ENCODE results near the gene ATP13A1.

ATP13A1 gene

DNA sequence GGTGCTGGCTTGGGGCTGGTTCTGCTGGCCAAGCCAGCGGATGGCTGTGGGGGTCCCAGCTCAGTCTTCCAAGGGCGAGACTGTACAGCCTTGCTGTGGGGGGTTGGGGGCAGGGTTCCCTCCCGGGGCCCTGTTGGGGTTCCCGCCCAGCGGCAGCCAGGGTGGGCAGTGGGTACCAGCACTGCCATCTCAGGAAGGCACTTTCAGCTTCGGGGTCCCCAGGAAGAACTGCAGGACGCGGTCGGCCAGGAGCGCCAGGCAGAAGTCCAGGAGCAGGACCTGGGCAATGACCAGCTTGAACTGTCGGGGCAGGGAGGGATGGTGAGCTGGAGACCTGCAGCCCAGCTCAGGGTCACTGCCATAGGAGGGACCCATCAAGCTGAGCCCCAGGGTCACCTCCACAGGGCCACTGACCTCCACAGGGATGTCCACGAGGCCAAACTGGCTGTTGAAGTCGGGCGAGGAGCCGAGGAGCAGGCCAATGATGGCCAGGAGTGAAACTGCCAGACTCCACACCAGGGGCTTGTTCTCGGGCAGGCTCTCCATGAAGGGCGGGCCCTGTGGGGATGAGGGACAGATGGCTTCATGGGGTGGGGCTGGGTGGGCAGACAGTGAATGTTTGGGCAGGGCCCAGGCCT, 18.1 kb downstream of the ATP13A1 start:
- H2AFZ ChIP-seq = no peak overlapping the region
- H3K4me1 ChIP-seq = peaks cover 5% of the 10 kb centered on the region
- no peak overlapping the region for H3K9ac ChIP-seq
- H3K9me3 ChIP-seq (ENCODE audit: control insufficient read depth, low read length) = no peaks in the 10 kb centered on the region
- no peak overlapping the region for H3K4me2 ChIP-seq (ENCODE audit: low read length)
- H3K27ac ChIP-seq = no peak overlapping the region
- TF ChIP-seq, protein P1, sequence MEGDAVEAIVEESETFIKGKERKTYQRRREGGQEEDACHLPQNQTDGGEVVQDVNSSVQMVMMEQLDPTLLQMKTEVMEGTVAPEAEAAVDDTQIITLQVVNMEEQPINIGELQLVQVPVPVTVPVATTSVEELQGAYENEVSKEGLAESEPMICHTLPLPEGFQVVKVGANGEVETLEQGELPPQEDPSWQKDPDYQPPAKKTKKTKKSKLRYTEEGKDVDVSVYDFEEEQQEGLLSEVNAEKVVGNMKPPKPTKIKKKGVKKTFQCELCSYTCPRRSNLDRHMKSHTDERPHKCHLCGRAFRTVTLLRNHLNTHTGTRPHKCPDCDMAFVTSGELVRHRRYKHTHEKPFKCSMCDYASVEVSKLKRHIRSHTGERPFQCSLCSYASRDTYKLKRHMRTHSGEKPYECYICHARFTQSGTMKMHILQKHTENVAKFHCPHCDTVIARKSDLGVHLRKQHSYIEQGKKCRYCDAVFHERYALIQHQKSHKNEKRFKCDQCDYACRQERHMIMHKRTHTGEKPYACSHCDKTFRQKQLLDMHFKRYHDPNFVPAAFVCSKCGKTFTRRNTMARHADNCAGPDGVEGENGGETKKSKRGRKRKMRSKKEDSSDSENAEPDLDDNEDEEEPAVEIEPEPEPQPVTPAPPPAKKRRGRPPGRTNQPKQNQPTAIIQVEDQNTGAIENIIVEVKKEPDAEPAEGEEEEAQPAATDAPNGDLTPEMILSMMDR (IDR thresholded peaks at IDR 0.05) = no peak
- H3K4me3 ChIP-seq (ENCODE audit: low read depth, low read length) = no peak overlapping the region
- no peaks in the 10 kb centered on the region for H3K79me2 ChIP-seq
- no peaks in the 10 kb centered on the region for H3K27me3 ChIP-seq (ENCODE audit: control insufficient read depth, insufficient read depth, low read length)
- no peaks in the 10 kb centered on the region for H3K36me3 ChIP-seq (ENCODE audit: control insufficient read depth, insufficient read depth, low read length)

DNA sequence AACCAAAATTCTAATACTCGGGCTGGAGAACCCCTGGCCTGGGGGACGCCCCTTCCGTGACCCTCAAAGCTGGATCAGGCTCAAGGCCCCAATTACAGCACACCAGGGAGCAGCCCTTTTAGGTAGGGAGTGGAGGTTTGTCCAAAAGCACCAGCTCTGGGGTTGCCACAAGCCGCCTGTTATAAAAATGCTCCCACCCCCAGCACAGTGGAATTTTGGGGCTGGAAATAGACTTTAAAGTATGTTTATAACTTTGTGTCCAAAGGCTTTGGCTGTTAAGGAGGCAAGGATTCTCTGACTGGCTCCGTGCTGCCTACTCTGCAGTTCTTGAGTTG, 19.5 kb downstream of the ATP13A1 start:
- Histone ChIP-seq H3K4me3 (ENCODE audit: low read depth, low read length) (no peak overlapping the region), H3K79me2 (no peaks in the 10 kb centered on the region), H3K9me3 (ENCODE audit: control insufficient read depth, low read length) (no peaks in the 10 kb centered on the region), H3K27me3 (ENCODE audit: control insufficient read depth, insufficient read depth, low read length) (no peaks in the 10 kb centered on the region), H3K36me3 (ENCODE audit: control insufficient read depth, insufficient read depth, low read length) (no peaks in the 10 kb centered on the region), H3K4me1 (peaks cover 5% of the 10 kb centered on the region), H3K27ac (no peak overlapping the region), H3K4me2 (ENCODE audit: low read length) (peak overlapping the region; percentile 92), H2AFZ (peak overlapping the region; percentile 79), H3K9ac (no peak overlapping the region)
- TF ChIP-seq, protein P1 (IDR thresholded peaks at IDR 0.05) = no peak

DNA sequence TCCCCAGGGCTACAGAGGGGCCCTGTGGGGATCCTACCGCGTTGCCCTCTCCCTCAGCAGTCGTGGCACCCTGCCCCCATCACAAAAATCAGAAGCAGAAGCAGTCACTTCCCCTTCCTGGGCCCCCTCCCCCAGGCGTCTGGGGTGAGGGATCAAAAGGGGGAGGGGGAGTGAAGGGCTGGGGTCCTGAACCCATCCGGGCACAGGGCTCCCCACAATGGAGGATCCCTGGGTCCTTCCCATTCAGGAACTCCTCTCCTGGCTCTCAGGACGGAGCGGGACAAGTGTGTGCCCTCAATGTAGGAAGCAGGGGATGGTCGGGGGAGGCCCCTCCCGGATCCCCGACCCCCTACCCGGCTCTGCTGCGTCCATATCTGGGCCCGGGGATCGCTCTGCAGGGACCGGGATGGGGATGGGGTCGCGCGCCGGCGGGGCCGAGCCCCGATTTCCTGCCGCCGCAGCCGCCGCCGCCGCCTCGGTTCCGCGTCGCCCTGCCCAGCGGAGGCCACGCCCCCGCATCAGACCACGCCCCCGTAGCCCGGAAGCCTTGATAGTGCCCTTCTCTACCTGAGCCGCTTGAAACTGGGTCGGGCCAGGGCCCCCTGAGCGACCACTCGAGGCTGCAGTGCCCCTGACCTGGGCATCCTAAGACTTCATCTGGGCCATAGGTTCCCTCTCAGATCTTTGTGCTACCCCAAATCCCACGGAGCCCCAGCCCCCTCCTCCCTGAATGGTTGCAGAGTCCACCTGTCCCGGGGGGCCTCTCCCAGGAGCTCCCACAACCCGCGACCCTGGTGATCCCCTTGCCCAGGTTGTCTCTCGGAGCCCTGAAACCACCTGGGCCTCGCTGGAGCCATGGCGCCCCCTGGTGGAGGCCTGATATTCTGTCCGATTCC, 20.1 kb downstream of the ATP13A1 start, which contains the start of gene GMIP:
Gene GMIP, minus strand, starts transcription at position 500 of the 896 bp plus-strand sequence. Its CDS starts 128 bp downstream, at position 372.
- H3K4me3 ChIP-seq (ENCODE audit: low read depth, low read length) = peak within 1 kb of the TSS; percentile 67
- peak within 1 kb of the TSS; percentile 79 for H2AFZ ChIP-seq
- H3K27me3 ChIP-seq (ENCODE audit: control insufficient read depth, insufficient read depth, low read length) = no peaks in the 10 kb centered on the region
- TF ChIP-seq, protein P1 (IDR thresholded peaks at IDR 0.05) = peak; percentile 97
- no peak within 1 kb of the TSS for H3K27ac ChIP-seq
- no peaks in the 10 kb centered on the region for H3K36me3 ChIP-seq (ENCODE audit: control insufficient read depth, insufficient read depth, low read length)
- H3K79me2 ChIP-seq = no peaks in the 10 kb centered on the region
- H3K4me2 ChIP-seq (ENCODE audit: low read length) = peak within 1 kb of the TSS; percentile 92
- peaks cover 5% of the 10 kb centered on the region for H3K4me1 ChIP-seq
- no peaks in the 10 kb centered on the region for H3K9me3 ChIP-seq (ENCODE audit: control insufficient read depth, low read length)
- H3K9ac ChIP-seq = no peak within 1 kb of the TSS

DNA sequence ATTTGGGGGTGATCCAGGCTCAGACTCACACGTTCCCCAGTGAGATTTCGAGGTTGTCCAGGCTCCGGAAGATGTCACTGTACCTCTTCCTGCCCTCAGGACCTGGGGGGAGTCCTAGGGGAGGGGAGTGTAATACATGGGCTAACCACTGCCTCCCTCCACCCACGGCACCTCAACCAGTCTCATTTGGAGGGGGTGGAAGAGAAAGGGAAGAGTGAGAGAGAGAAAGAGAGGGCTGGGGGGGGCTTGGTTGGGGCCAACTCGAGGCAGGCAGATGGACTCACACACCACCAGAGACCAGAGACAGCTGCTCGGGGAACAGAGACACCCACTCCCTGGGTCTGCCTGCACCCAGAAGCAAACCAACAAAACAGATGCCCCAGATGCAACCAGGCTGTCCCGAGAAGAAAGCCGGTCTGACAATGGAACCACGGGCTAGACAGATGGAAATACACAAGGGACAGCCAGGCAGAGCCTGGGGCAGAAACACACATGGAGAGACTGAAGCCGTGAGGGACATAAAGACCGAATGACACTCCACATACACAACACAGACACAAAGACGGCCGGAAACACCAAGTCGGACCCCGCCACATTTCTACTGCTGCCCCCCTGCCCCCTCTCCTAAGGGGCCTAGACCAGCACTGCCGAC, 20.8 kb downstream of the ATP13A1 start:
- TF ChIP-seq, protein P1 (IDR thresholded peaks at IDR 0.05) = no peak

More for the DNA sequence above, 20.8 kb downstream of the ATP13A1 start:
- H3K9me3 ChIP-seq (ENCODE audit: control insufficient read depth, low read length) = no peaks in the 10 kb centered on the region
- H3K27me3 ChIP-seq (ENCODE audit: control insufficient read depth, insufficient read depth, low read length) = no peaks in the 10 kb centered on the region
- peak overlapping the region; percentile 92 for H3K4me2 ChIP-seq (ENCODE audit: low read length)
- peak overlapping the region; percentile 79 for H2AFZ ChIP-seq
- peaks cover 5% of the 10 kb centered on the region for H3K4me1 ChIP-seq
- no peak overlapping the region for H3K9ac ChIP-seq
- no peaks in the 10 kb centered on the region for H3K79me2 ChIP-seq
- H3K27ac ChIP-seq = no peak overlapping the region
- H3K4me3 ChIP-seq (ENCODE audit: low read depth, low read length) = peak overlapping the region; percentile 67
- no peaks in the 10 kb centered on the region for H3K36me3 ChIP-seq (ENCODE audit: control insufficient read depth, insufficient read depth, low read length)

Data from parathyroid adenoma (tissue), 2 donors.